HepG2 (cell line): ENCODE measurements around the gene RPS17. TPM values are rescaled to one million over a fixed set of nuclear protein-coding genes. Genes with fewer than 3 reads are reported as not detected.

Experiments used
- ADNP ChIP-seq: sonication (generic); formaldehyde crosslinking; IDR thresholded peaks from 2 replicates; pipeline ENCODE4 v1.4.0; 2020; ENCODE audit warnings: missing genetic modification reagents
- MED13 ChIP-seq: sonication (generic); formaldehyde crosslinking; IDR thresholded peaks from 2 replicates; pipeline ENCODE4 v1.5.0; 2020; ENCODE audit warnings: missing genetic modification reagents
- MYC ChIP-seq: sonication (generic); formaldehyde crosslinking; IDR thresholded peaks from 2 replicates; pipeline ENCODE4 v1.9.0; 2021; ENCODE audit warnings: missing genetic modification reagents, borderline replicate concordance
- POLR2G ChIP-seq: fragments of 200-400 bp; formaldehyde crosslinking; IDR thresholded peaks from 2 replicates; pipeline ENCODE4 v1.6.1; 2018; ENCODE audit warnings: mild to moderate bottlenecking, low read depth, low read length, moderate library complexity
- RARG ChIP-seq: sonication (generic); formaldehyde crosslinking; IDR thresholded peaks from 2 replicates; pipeline ENCODE4 v1.4.0; 2020; ENCODE audit warnings: low read depth, mild to moderate bottlenecking, missing genetic modification reagents
- RBM22 ChIP-seq: fragments of 200-400 bp; formaldehyde crosslinking; optimal IDR thresholded peaks from 2 replicates; pipeline ENCODE3; 2017; ENCODE audit warnings: mild to moderate bottlenecking, low read length, moderate library complexity
- REXO4 ChIP-seq: sonication (generic); formaldehyde crosslinking; IDR thresholded peaks from 2 replicates; pipeline ENCODE4 v1.8.0; 2022; ENCODE audit warnings: missing genetic modification reagents, mild to moderate bottlenecking, borderline replicate concordance
- SALL1 ChIP-seq: sonication (generic); formaldehyde crosslinking; IDR thresholded peaks from 2 replicates; pipeline ENCODE4 v1.8.0; 2022; ENCODE audit warnings: mild to moderate bottlenecking, missing genetic modification reagents
- SNAI1 ChIP-seq: sonication (generic); formaldehyde crosslinking; IDR thresholded peaks from 2 replicates; pipeline ENCODE4 v1.5.0; 2020; ENCODE audit warnings: mild to moderate bottlenecking, missing genetic modification reagents, borderline replicate concordance
- YEATS2 ChIP-seq: sonication (generic); formaldehyde crosslinking; IDR thresholded peaks from 2 replicates; pipeline ENCODE4 v1.4.0; 2020; ENCODE audit warnings: missing genetic modification reagents, borderline replicate concordance
- ZFP36L1 ChIP-seq: sonication (generic); formaldehyde crosslinking; IDR thresholded peaks from 2 replicates; pipeline ENCODE4 v1.8.0; 2022; ENCODE audit warnings: mild to moderate bottlenecking, missing genetic modification reagents, moderate library complexity
- ZFX ChIP-seq: sonication (generic); formaldehyde crosslinking; IDR thresholded peaks from 2 replicates; pipeline ENCODE4 v1.4.0; 2020; ENCODE audit warnings: mild to moderate bottlenecking, low read depth, missing genetic modification reagents, moderate library complexity
- ZNF10 ChIP-seq: sonication (generic); formaldehyde crosslinking; IDR thresholded peaks from 2 replicates; pipeline ENCODE4 v1.4.0; 2020; ENCODE audit warnings: mild to moderate bottlenecking, low read depth, missing genetic modification reagents, borderline replicate concordance
- ZNF274 ChIP-seq: sonication (generic); formaldehyde crosslinking; IDR thresholded peaks from 2 replicates; pipeline ENCODE4 v1.5.1; 2020; ENCODE audit warnings: mild to moderate bottlenecking, missing genetic modification reagents
- ZNF33A ChIP-seq: sonication (generic); formaldehyde crosslinking; IDR thresholded peaks from 2 replicates; pipeline ENCODE4 v1.5.1; 2020; ENCODE audit warnings: missing genetic modification reagents, mild to moderate bottlenecking, moderate library complexity, borderline replicate concordance
- ZNF33B ChIP-seq: sonication (generic); formaldehyde crosslinking; IDR thresholded peaks from 2 replicates; pipeline ENCODE4 v1.5.1; 2020; ENCODE audit warnings: mild to moderate bottlenecking, missing genetic modification reagents
- ZNF350 ChIP-seq: sonication (generic); formaldehyde crosslinking; IDR thresholded peaks from 2 replicates; pipeline ENCODE4 v1.4.0; 2020; ENCODE audit warnings: mild to moderate bottlenecking, low read depth, missing genetic modification reagents, borderline replicate concordance
- ZNF672 ChIP-seq: sonication (generic); formaldehyde crosslinking; IDR thresholded peaks from 2 replicates; pipeline ENCODE4 v1.8.1; 2022; ENCODE audit warnings: missing genetic modification reagents
- polyA plus RNA-seq, 8 experiments: library from polyadenylated mRNA; depleted of rRNA in 3 of 8; stranded (reverse) in 7 of 8; unstranded in 1 of 8; fragments of >200 nt; fragmentation: Illumina TruSeq in 4 of 8; extraction: Trizol in 4 of 8; gene quantifications; 2 replicates each; pipeline versions ENCODE4 v1.2.1 to v1.2.3, GENCODE V29; 2011 to 2016; ENCODE audit warnings: low read depth in 4 of 8, missing spikeins in 1 of 8, mixed read lengths in 1 of 8; ENCODE audit not compliant: insufficient read depth in 1 of 8
- total RNA-seq, 5 experiments: library from RNA; depleted of rRNA; stranded (reverse); fragments of >200 nt; fragmentation: Illumina TruSeq; extraction: Trizol; gene quantifications; 2 replicates each; pipeline ENCODE4 v1.2.3, GENCODE V29; 2016; ENCODE audit warnings: low read depth in 1 of 5
- TF ChIP-seq, protein P1 (sequence below): fragments of 450-650 bp; IDR thresholded peaks from 2 replicates; pipeline ENCODE4 v1.6.1; 2016
- TF ChIP-seq, protein P2 (sequence below), 2 experiments: IDR thresholded peaks; 2 replicates each; pipeline ENCODE4 v1.6.1; 2011 to 2012; ENCODE audit warnings: low read length in 2 of 2, borderline replicate concordance in 1 of 2, low read depth in 1 of 2, mild to moderate bottlenecking in 1 of 2, moderate library complexity in 1 of 2
- TF ChIP-seq, protein P3 (sequence below): sonication (generic); formaldehyde crosslinking; IDR thresholded peaks from 2 replicates; pipeline ENCODE4 v1.5.1; 2020; ENCODE audit warnings: missing genetic modification reagents, mild to moderate bottlenecking, borderline replicate concordance

The RPS17 gene
- total and polyA plus RNA-seq, 2 of the 13 experiments (the other 11 are each of a cell fraction or from before 2014, with no cell fraction given): 2,570 to 5,021 TPM

DNA sequence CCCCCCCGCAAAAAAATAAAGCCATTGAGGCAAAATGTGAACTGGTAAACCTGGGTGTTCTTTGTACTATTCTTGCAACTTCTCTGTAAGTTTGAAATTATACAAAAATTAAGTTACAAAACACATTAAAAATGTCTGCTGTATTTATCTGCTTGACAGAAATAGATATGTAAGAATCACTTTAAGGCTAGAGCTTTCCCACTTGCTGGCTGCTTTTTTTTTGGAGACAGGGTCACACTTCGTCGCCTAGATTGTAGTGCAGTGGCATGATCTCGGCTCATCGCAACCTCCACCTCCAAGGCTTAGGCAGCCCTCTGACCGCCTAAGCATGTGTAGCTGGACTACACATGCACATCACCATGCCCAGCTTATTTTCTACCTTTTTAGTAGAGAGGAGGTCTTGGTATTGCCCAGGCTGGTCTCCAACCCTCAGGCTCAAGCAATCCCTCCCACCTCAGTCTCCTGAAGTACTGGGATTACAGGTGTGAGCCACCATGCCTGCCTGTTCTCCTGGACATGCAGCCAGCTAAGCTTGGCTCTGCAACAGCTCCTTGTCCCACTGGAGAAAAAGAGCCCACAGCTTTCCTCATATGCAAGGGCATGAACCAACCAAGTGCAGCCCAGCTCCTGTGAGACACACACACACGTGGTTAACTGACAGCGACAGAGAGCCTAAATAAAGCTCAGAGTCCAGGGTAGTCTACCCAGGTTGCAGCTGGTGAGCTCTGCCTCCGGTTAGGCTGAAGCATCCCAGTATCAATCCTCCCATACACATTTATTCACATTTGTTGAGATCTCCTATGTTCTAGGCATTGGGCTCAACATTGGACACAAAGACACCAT is 4.5 kb downstream of the RPS17 start (continued):
- no peak for TF ChIP-seq ZNF33A (CRISPR knock-in tag)
- TF ChIP-seq, protein P1, sequence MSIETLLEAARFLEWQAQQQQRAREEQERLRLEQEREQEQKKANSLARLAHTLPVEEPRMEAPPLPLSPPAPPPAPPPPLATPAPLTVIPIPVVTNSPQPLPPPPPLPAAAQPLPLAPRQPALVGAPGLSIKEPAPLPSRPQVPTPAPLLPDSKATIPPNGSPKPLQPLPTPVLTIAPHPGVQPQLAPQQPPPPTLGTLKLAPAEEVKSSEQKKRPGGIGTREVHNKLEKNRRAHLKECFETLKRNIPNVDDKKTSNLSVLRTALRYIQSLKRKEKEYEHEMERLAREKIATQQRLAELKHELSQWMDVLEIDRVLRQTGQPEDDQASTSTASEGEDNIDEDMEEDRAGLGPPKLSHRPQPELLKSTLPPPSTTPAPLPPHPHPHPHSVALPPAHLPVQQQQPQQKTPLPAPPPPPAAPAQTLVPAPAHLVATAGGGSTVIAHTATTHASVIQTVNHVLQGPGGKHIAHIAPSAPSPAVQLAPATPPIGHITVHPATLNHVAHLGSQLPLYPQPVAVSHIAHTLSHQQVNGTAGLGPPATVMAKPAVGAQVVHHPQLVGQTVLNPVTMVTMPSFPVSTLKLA: peak; percentile 35; the same call in 1 of the 2 replicates
- TF ChIP-seq ZNF274 (CRISPR knock-in tag): no peak
- TF ChIP-seq ZNF33B (CRISPR knock-in tag): no peak
- no peak for TF ChIP-seq RARG (CRISPR knock-in tag)
- peak; percentile 76 for TF ChIP-seq POLR2G
- no peak for TF ChIP-seq ADNP (CRISPR knock-in tag)
- 0 out of 2 replicates have a peak, but pooled peaks have one; percentile 21 for TF ChIP-seq REXO4 (CRISPR knock-in tag)
- peak; percentile 30; the same call in 1 of the 2 replicates for TF ChIP-seq MYC (CRISPR knock-in tag)
- no peak for TF ChIP-seq ZNF10
- TF ChIP-seq, protein P2, sequence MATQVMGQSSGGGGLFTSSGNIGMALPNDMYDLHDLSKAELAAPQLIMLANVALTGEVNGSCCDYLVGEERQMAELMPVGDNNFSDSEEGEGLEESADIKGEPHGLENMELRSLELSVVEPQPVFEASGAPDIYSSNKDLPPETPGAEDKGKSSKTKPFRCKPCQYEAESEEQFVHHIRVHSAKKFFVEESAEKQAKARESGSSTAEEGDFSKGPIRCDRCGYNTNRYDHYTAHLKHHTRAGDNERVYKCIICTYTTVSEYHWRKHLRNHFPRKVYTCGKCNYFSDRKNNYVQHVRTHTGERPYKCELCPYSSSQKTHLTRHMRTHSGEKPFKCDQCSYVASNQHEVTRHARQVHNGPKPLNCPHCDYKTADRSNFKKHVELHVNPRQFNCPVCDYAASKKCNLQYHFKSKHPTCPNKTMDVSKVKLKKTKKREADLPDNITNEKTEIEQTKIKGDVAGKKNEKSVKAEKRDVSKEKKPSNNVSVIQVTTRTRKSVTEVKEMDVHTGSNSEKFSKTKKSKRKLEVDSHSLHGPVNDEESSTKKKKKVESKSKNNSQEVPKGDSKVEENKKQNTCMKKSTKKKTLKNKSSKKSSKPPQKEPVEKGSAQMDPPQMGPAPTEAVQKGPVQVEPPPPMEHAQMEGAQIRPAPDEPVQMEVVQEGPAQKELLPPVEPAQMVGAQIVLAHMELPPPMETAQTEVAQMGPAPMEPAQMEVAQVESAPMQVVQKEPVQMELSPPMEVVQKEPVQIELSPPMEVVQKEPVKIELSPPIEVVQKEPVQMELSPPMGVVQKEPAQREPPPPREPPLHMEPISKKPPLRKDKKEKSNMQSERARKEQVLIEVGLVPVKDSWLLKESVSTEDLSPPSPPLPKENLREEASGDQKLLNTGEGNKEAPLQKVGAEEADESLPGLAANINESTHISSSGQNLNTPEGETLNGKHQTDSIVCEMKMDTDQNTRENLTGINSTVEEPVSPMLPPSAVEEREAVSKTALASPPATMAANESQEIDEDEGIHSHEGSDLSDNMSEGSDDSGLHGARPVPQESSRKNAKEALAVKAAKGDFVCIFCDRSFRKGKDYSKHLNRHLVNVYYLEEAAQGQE (IDR thresholded peaks at IDR 0.05; ENCODE audit: borderline replicate concordance in 1 of 2, low read depth in 1 of 2, low read length in 2 of 2): no peak
- 0 out of 2 replicates have a peak, but pooled peaks have one; percentile 38 for TF ChIP-seq YEATS2 (CRISPR knock-in tag)
- TF ChIP-seq, protein P3, sequence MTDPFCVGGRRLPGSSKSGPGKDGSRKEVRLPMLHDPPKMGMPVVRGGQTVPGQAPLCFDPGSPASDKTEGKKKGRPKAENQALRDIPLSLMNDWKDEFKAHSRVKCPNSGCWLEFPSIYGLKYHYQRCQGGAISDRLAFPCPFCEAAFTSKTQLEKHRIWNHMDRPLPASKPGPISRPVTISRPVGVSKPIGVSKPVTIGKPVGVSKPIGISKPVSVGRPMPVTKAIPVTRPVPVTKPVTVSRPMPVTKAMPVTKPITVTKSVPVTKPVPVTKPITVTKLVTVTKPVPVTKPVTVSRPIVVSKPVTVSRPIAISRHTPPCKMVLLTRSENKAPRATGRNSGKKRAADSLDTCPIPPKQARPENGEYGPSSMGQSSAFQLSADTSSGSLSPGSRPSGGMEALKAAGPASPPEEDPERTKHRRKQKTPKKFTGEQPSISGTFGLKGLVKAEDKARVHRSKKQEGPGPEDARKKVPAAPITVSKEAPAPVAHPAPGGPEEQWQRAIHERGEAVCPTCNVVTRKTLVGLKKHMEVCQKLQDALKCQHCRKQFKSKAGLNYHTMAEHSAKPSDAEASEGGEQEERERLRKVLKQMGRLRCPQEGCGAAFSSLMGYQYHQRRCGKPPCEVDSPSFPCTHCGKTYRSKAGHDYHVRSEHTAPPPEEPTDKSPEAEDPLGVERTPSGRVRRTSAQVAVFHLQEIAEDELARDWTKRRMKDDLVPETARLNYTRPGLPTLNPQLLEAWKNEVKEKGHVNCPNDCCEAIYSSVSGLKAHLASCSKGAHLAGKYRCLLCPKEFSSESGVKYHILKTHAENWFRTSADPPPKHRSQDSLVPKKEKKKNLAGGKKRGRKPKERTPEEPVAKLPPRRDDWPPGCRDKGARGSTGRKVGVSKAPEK (CRISPR knock-in tag): no peak
- TF ChIP-seq ZNF672: no peak
- TF ChIP-seq SALL1 (CRISPR knock-in tag): peak; percentile 56
- 0 out of 2 replicates have a peak, but pooled peaks have one; percentile 31 for TF ChIP-seq ZFP36L1 (CRISPR knock-in tag)
- no peak for TF ChIP-seq MED13 (CRISPR knock-in tag)
- no peak for TF ChIP-seq ZFX (CRISPR knock-in tag)
- no peak for TF ChIP-seq SNAI1
- no peak for TF ChIP-seq ZNF350
- peak; percentile 98 for TF ChIP-seq RBM22
